A673 (cell line): ENCODE results near the gene UMAD1.

Experiments used
- EZH2 ChIP-seq: fragments of 200-600 bp; sonication (generic); IDR thresholded peaks from 2 replicates; pipeline ENCODE4 v1.6.1; 2017; ENCODE audit warnings: borderline replicate concordance, low read depth, mild to moderate bottlenecking, mixed read lengths, antibody characterized with exemption, low read length; ENCODE audit not compliant: poor library complexity, severe bottlenecking
- TF ChIP-seq, protein P1 (sequence below): fragments of 300-800, 200-600 bp; sonication (generic); conservative IDR thresholded peaks from 2 replicates; pipeline ENCODE4 v1.5.1; 2017; ENCODE audit warnings: low read depth, mild to moderate bottlenecking, antibody characterized with exemption, low read length, moderate library complexity, mixed read lengths

DNA sequence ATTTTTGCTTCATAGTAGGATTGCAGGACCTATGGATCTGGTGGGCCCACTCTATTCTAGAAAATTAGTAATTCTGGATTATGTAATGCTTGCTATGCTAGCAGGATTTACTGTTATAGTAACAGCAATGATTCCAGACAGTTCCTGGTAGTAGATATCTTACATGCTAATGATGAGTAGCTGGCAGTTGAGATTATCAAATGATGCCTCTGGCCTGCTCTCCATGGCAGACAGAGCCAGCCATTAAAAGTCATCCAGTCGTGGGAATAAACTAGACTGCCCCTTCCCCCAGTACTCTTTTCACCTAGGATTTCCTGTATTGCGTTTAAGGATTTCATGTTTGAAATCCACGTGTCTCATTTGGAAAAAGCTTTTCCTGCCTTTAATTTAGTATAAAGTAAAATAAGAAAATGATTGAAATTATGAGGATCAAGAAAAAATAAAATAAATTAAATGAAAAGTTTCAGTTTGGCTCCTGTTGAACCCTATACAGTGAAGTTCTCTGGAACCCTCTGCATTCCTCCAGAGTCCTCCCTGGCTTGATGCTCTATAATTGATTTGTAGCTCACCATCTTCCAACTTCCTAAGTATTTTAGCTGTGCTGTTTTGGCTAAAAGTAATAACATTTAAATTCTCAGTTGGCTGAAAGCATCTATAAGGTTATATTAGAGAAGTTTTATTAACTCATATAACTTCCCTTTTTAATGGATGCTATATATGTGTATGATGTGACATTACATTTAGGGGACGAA, 14.6 kb downstream of the UMAD1 start:
- TF ChIP-seq, protein P1, sequence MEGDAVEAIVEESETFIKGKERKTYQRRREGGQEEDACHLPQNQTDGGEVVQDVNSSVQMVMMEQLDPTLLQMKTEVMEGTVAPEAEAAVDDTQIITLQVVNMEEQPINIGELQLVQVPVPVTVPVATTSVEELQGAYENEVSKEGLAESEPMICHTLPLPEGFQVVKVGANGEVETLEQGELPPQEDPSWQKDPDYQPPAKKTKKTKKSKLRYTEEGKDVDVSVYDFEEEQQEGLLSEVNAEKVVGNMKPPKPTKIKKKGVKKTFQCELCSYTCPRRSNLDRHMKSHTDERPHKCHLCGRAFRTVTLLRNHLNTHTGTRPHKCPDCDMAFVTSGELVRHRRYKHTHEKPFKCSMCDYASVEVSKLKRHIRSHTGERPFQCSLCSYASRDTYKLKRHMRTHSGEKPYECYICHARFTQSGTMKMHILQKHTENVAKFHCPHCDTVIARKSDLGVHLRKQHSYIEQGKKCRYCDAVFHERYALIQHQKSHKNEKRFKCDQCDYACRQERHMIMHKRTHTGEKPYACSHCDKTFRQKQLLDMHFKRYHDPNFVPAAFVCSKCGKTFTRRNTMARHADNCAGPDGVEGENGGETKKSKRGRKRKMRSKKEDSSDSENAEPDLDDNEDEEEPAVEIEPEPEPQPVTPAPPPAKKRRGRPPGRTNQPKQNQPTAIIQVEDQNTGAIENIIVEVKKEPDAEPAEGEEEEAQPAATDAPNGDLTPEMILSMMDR, result no peak
- TF ChIP-seq EZH2, result no peak
